Stimulated activated CD4-positive, alpha-beta T cell treated with anti-CD3 and anti-CD28 coated beads, Interleukin-2, amount 100 ng/mL, for 48 hours (primary cell): ENCODE measurements around the gene RND1.

Experiments used
- DNase-seq, 2 donors: peaks; one replicate each; pipeline ENCODE4 v3.0.0-alpha.2; 2020

RND1 gene

DNA sequence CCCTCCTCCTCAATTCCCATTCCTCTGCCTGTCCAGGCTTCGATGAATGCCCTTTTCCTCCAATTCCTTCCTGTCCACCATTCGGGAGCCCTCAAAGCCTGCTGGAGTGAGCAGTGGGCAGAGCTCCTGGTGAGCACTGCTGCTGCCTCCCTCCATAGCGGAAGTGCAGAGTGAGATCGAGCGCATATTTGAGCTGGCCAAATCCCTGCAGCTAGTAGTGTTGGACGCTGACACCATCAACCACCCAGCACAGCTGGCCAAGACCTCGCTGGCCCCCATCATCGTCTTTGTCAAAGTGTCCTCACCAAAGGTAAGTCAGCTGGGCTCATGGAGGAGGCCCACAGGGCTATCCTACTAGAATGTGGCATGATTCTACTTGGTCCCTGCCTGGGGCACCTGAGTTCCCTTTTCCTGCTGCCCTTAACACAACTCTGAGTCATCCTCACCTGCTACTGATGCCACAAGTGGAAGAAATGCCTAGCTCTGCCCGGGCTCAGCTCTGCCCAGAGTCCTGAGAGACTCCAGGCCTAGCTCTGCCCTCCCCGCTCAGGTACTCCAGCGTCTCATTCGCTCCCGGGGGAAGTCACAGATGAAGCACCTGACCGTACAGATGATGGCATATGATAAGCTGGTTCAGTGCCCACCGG, 39.3 kb downstream of the RND1 start:
- no peak for DNase-seq

DNA sequence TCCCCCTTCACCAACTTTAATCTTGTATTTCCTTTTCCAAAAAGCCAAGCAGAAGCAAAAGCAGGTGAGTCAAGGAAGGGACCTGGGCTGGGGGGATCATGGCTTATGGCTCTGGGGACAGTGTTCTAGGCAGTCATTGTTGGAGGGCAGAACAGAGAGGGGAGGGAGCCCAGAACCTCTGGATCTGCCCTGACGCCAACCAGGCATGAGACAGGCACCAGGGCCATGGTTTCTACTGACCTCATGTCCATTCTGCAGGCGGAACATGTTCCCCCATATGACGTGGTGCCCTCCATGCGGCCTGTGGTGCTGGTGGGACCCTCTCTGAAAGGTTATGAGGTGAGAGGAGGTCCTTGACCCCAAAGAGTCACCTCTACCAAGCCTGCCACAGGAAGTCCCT, 40.8 kb downstream of the RND1 start:
- no peak for DNase-seq

- no peak for DNase-seq
Observed at GRCh38 chr12:48824112-48824511, 41.6 kb downstream of the RND1 start.

- DNase-seq = no peak
Observed at GRCh38 chr12:48823281-48823680, 42.4 kb downstream of the RND1 start.

DNA sequence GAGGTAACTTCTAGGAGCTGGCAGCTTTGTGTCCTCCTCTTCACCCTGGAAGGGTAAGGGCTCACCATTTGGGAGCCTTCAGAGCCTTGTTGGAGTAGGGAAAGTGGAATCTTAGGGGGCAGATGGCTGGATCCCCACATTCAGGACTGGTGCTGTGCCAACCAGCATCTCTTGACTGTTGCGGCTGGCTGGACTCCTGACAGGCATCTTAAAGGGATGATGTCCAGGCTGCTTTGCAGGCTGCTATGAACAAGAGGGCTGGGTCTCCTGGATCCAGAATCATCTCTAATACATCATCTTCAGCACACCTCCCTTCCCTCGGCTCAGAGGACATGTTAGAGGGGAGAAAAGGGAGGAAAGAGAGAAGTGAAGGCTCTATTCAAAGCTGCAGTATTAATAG, 43.0 kb downstream of the RND1 start:
- DNase-seq = no peak

DNA sequence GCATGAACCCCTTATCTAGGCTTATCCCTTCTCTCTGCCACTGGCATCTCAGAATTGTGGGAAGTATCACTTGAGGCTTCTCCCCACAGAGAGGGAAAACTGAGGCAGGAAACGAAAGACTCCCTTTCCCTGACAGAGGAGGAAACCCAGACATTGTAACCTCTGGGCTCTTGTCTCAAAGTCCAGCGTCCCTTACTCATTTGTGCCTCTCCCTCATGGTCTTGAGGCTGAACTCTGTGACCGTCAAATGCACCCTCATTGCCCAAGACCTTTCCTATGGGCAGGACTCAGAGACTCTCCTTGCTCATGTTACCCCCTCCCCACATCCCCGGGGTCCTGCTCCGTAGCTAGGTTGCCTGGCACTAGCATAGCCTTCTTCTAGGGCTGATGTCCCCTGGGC, 43.5 kb downstream of the RND1 start:
- DNase-seq = no peak

- no peak for DNase-seq
Observed at GRCh38 chr12:48819986-48820725, 45.5 kb downstream of the RND1 start.

GRCh38 chr12:48818831-48819590, 46.7 kb downstream of the RND1 start:
- DNase-seq = peak in 1 of 2 donors; percentile 31

GRCh38 chr12:48817873-48818830, 47.5 kb downstream of the RND1 start, which contains the start of gene CACNB3:
TSS of gene CACNB3 (plus strand) at chr12:48818496. CDS start at chr12:48818930, 434 bp downstream.
- peak; percentile 70 for DNase-seq

DNA sequence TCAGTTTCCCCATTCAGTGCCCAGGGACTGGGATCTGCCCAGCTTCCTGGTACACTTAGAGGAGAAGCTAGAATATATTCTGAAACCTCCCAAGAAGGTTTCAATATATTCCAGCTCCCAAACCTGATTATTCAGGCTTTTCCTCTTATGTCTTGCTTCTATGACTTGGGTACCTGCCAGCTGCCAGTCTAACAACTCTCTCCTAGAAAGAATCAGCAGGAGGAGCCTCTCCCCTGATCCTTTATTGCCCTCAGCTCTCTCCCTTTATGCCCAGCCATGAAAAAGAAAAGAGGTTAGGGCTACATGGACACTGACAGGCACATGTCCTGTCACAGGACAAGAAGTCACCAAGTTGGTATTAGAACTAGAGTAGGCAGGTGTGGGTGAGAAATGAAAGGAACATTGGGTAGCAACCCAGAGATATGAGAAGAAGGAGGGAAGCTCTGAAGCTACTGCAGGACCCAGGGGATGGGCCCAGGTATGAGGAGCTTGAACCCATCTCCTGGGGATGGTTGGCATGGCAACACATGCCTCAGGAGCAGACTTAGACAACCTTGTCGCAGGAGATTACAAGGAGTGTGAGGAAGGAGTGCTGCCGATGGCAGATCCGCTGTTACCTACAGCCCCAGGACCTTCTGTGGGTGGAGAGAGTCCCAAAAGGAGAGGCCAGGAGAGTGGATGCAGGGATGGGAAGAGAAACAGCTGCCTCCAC, 49.4 kb downstream of the RND1 start:
- DNase-seq = no peak

- DNase-seq = peak; percentile 29 to 32
Observed at GRCh38 chr12:48815126-48816110, 50.3 kb downstream of the RND1 start.

GRCh38 chr12:48814262-48815125, 51.2 kb downstream of the RND1 start:
- DNase-seq = peak; percentile 78 to 84

DNA sequence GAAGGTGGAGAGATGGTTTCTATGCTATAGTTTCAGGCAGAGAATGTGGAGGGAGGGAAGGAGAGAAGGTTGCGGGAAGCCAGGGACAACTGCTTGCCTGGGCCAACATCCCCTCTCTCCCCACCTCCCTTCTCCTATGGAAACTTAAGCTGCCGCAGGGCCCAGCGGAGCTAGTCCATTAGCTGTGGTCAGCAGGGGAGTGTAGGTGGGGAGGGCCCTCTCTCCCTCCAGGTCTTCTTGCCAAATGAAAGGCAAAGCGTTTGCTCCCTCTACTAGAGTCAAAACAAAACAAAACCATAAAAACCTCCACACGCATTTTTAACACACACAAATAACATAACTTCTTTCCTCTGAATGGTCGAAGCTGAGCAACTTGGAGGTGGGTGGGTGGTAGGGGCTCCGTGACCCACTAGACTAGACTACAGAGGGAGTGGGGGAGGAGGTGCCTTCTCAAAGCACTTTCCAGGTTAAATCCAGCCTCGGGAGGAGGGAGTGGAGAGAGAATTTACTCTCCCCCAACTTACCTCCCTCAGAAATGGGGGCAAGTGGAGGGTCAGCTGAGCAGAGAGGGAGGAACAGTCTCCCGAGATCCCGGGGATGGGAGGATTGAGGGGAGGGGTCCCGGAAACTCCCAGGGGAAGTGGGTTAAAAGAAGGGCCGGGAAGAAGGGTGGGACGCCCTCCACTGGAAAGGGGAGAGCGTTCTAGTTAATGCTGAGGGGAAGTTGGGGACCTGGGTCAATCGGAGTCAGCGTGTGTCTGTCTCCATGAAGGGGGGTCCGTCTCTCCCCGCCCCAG, 52.0 kb downstream of the RND1 start:
- no peak for DNase-seq

DNA sequence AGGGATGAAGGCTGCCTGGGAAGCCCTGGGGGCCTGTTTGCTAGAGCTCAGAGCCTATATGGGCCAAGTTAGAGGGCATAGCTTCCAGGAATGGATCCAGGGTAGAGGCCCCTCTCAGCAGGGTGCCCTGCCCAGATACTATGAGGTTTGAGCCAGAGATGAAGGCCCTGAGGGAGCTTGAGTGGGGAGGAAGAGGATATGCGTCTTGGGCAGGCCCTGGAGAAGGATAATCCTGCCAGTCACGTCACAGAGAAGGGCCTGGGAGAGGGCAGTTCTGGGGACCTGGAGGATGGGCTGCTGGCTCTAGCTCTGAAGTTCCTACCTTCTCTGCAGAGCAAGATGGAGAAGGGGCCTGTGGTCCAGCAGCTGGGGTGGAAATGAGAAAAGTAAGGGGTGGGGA, 53.3 kb downstream of the RND1 start:
- DNase-seq = no peak

- DNase-seq = no peak
Observed at GRCh38 chr12:48811437-48812090, 54.1 kb downstream of the RND1 start.

- no peak for DNase-seq
Observed at GRCh38 chr12:48810903-48811431, 54.7 kb downstream of the RND1 start.

GRCh38 chr12:48807981-48808380, 57.7 kb downstream of the RND1 start:
- DNase-seq = no peak
